H1 (cell line): Measurements from ENCODE around the gene XPO5.

Source experiments
- CEBPB ChIP-seq: IDR thresholded peaks from 2 replicates; pipeline ENCODE4 v1.6.1; 2012; ENCODE audit warnings: low read depth, low read length
- EGR1 ChIP-seq: IDR thresholded peaks from 2 replicates; pipeline ENCODE4 v1.6.1; 2011; ENCODE audit warnings: low read depth, low read length, borderline replicate concordance
- EP300 ChIP-seq, 2 experiments: IDR thresholded peaks; 1 replicate in 1 of 2; 2 replicates in 1 of 2; pipeline ENCODE4 v1.6.1; 2011 to 2012; ENCODE audit warnings: low read depth in 2 of 2, low read length in 2 of 2, mild to moderate bottlenecking in 2 of 2, borderline replicate concordance in 1 of 2, inconsistent platforms in 1 of 2, moderate library complexity in 1 of 2
- EZH2 ChIP-seq: fragments of 200-600 bp; sonication (generic); IDR thresholded peaks from 2 replicates; pipeline ENCODE4 v1.7.1; 2012; ENCODE audit warnings: low read depth, mild to moderate bottlenecking, moderate library complexity, low read length, inconsistent platforms; ENCODE audit not compliant: severe bottlenecking
- FOSL1 ChIP-seq: IDR thresholded peaks from 2 replicates; pipeline ENCODE4 v1.6.1; 2011; ENCODE audit warnings: mild to moderate bottlenecking, low read depth, low read length, moderate library complexity; ENCODE audit not compliant: insufficient read depth
- JUN ChIP-seq: IDR thresholded peaks from 2 replicates; pipeline ENCODE4 v1.6.1; 2011; ENCODE audit warnings: low read depth, mild to moderate bottlenecking, improper control_type of control experiment, low read length
- POLR2A ChIP-seq, 2 experiments: IDR thresholded peaks; 1 replicate in 1 of 2; 2 replicates in 1 of 2; pipeline ENCODE4 v1.6.1; 2011; ENCODE audit warnings: low read depth in 2 of 2, low read length in 2 of 2, mild to moderate bottlenecking in 2 of 2; ENCODE audit errors: control extremely low read depth in 1 of 2
- RAD21 ChIP-seq, 2 experiments: IDR thresholded peaks in 1 of 2; conservative IDR thresholded peaks in 1 of 2; 2 replicates each; pipeline ENCODE4 v1.6.1; 2011; ENCODE audit warnings: low read depth in 2 of 2, low read length in 2 of 2, improper control_type of control experiment in 1 of 2, inconsistent platforms in 1 of 2, mild to moderate bottlenecking in 1 of 2, moderate library complexity in 1 of 2
- SP1 ChIP-seq: IDR thresholded peaks from 2 replicates; pipeline ENCODE4 v1.6.1; 2011; ENCODE audit warnings: low read depth, low read length
- TBP ChIP-seq: IDR thresholded peaks from 2 replicates; pipeline ENCODE4 v1.6.1; 2011; ENCODE audit warnings: low read depth, low read length, improper control_type of control experiment
- TF ChIP-seq, protein P1 (sequence below): fragments of 300-600 bp; sonication (generic); IDR thresholded peaks from 2 replicates; pipeline ENCODE4 v1.7.1; 2012; ENCODE audit warnings: low read length, moderate library complexity, mild to moderate bottlenecking, inconsistent platforms; ENCODE audit not compliant: insufficient replicate concordance
- TF ChIP-seq, protein P2 (sequence below), 3 experiments: IDR thresholded peaks; 1 replicate in 2 of 3; 2 replicates in 1 of 3; pipeline versions ENCODE4 v1.5.1 to v1.6.1; 2011; ENCODE audit warnings: low read length in 3 of 3, mild to moderate bottlenecking in 3 of 3, inconsistent platforms in 2 of 3, low read depth in 1 of 3, moderate library complexity in 1 of 3; ENCODE audit not compliant: insufficient read depth in 1 of 3; ENCODE audit errors: control extremely low read depth in 1 of 3
- TF ChIP-seq, protein P3 (sequence below): IDR thresholded peaks from 2 replicates; pipeline ENCODE4 v1.6.1; 2011; ENCODE audit warnings: low read depth, mild to moderate bottlenecking, low read length; ENCODE audit not compliant: insufficient read depth

DNA sequence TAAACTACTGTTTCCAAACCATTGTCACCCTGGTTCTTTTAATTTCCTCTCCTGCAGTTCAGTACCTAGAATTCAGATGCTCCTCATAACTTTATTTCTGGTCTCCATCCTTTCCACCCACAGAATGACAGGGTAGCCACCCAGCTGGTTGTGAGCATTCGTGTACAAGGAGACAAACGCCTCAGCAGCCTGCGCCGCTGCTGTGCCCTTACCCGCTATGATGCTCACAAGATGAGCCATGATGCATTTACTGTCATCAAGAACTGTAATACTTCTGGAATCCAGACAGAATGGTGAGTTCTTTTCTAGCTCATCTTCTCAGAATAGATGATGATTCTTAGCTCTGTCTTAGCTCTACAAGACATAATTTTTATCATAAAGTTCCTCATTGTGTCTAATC is 34.6 kb upstream of the XPO5 start:
- TF ChIP-seq POLR2A (IDR thresholded peaks at IDR 0.05; ENCODE audit: control extremely low read depth in 1 of 2, low read depth in 2 of 2, low read length in 2 of 2) (no peak), EZH2 (no peak), EGR1 (no peak), RAD21 (IDR thresholded peaks at IDR 0.05 in 1 of 2, conservative IDR thresholded peaks at IDR 0.05 in 1 of 2; ENCODE audit: low read depth in 2 of 2, low read length in 2 of 2) (no peak), SP1 (no peak), JUN (no peak), CEBPB (no peak), EP300 (IDR thresholded peaks at IDR 0.05; ENCODE audit: borderline replicate concordance in 1 of 2, low read depth in 2 of 2, low read length in 2 of 2) (no peak), TBP (no peak), FOSL1 (no peak)
- TF ChIP-seq, protein P1, sequence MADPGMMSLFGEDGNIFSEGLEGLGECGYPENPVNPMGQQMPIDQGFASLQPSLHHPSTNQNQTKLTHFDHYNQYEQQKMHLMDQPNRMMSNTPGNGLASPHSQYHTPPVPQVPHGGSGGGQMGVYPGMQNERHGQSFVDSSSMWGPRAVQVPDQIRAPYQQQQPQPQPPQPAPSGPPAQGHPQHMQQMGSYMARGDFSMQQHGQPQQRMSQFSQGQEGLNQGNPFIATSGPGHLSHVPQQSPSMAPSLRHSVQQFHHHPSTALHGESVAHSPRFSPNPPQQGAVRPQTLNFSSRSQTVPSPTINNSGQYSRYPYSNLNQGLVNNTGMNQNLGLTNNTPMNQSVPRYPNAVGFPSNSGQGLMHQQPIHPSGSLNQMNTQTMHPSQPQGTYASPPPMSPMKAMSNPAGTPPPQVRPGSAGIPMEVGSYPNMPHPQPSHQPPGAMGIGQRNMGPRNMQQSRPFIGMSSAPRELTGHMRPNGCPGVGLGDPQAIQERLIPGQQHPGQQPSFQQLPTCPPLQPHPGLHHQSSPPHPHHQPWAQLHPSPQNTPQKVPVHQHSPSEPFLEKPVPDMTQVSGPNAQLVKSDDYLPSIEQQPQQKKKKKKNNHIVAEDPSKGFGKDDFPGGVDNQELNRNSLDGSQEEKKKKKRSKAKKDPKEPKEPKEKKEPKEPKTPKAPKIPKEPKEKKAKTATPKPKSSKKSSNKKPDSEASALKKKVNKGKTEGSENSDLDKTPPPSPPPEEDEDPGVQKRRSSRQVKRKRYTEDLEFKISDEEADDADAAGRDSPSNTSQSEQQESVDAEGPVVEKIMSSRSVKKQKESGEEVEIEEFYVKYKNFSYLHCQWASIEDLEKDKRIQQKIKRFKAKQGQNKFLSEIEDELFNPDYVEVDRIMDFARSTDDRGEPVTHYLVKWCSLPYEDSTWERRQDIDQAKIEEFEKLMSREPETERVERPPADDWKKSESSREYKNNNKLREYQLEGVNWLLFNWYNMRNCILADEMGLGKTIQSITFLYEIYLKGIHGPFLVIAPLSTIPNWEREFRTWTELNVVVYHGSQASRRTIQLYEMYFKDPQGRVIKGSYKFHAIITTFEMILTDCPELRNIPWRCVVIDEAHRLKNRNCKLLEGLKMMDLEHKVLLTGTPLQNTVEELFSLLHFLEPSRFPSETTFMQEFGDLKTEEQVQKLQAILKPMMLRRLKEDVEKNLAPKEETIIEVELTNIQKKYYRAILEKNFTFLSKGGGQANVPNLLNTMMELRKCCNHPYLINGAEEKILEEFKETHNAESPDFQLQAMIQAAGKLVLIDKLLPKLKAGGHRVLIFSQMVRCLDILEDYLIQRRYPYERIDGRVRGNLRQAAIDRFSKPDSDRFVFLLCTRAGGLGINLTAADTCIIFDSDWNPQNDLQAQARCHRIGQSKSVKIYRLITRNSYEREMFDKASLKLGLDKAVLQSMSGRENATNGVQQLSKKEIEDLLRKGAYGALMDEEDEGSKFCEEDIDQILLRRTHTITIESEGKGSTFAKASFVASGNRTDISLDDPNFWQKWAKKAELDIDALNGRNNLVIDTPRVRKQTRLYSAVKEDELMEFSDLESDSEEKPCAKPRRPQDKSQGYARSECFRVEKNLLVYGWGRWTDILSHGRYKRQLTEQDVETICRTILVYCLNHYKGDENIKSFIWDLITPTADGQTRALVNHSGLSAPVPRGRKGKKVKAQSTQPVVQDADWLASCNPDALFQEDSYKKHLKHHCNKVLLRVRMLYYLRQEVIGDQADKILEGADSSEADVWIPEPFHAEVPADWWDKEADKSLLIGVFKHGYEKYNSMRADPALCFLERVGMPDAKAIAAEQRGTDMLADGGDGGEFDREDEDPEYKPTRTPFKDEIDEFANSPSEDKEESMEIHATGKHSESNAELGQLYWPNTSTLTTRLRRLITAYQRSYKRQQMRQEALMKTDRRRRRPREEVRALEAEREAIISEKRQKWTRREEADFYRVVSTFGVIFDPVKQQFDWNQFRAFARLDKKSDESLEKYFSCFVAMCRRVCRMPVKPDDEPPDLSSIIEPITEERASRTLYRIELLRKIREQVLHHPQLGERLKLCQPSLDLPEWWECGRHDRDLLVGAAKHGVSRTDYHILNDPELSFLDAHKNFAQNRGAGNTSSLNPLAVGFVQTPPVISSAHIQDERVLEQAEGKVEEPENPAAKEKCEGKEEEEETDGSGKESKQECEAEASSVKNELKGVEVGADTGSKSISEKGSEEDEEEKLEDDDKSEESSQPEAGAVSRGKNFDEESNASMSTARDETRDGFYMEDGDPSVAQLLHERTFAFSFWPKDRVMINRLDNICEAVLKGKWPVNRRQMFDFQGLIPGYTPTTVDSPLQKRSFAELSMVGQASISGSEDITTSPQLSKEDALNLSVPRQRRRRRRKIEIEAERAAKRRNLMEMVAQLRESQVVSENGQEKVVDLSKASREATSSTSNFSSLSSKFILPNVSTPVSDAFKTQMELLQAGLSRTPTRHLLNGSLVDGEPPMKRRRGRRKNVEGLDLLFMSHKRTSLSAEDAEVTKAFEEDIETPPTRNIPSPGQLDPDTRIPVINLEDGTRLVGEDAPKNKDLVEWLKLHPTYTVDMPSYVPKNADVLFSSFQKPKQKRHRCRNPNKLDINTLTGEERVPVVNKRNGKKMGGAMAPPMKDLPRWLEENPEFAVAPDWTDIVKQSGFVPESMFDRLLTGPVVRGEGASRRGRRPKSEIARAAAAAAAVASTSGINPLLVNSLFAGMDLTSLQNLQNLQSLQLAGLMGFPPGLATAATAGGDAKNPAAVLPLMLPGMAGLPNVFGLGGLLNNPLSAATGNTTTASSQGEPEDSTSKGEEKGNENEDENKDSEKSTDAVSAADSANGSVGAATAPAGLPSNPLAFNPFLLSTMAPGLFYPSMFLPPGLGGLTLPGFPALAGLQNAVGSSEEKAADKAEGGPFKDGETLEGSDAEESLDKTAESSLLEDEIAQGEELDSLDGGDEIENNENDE = no peak
- TF ChIP-seq, protein P2, sequence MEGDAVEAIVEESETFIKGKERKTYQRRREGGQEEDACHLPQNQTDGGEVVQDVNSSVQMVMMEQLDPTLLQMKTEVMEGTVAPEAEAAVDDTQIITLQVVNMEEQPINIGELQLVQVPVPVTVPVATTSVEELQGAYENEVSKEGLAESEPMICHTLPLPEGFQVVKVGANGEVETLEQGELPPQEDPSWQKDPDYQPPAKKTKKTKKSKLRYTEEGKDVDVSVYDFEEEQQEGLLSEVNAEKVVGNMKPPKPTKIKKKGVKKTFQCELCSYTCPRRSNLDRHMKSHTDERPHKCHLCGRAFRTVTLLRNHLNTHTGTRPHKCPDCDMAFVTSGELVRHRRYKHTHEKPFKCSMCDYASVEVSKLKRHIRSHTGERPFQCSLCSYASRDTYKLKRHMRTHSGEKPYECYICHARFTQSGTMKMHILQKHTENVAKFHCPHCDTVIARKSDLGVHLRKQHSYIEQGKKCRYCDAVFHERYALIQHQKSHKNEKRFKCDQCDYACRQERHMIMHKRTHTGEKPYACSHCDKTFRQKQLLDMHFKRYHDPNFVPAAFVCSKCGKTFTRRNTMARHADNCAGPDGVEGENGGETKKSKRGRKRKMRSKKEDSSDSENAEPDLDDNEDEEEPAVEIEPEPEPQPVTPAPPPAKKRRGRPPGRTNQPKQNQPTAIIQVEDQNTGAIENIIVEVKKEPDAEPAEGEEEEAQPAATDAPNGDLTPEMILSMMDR (IDR thresholded peaks at IDR 0.05; ENCODE audit: control extremely low read depth in 1 of 3, insufficient read depth in 1 of 3, low read depth in 1 of 3, low read length in 3 of 3) = no peak
- TF ChIP-seq, protein P3, sequence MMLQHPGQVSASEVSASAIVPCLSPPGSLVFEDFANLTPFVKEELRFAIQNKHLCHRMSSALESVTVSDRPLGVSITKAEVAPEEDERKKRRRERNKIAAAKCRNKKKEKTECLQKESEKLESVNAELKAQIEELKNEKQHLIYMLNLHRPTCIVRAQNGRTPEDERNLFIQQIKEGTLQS = no peak
